Lung (tissue), 12 donors: Measurements from ENCODE around the gene ADAM33. TPM values are rescaled to one million over a fixed set of nuclear protein-coding genes. Genes with fewer than 3 reads are reported as not detected.

Experiments
- ATAC-seq: fragments of 200-7000 bp; cut with Tn5 transposase; one replicate; pipeline ENCODE4 v1.9.1; 2020; ENCODE audit warnings: moderate number of reproducible peaks; ENCODE audit not compliant: insufficient read depth, low FRiP score
- DNase-seq, 3 donors: peaks; one replicate each; pipeline ENCODE4 v3.0.0-alpha.2; 2013 to 2017
- H3K27ac ChIP-seq, 2 donors: one replicate each; pipeline ENCODE4 v1.5.1; 2013; ENCODE audit warnings: mild to moderate bottlenecking in 2 of 2, moderate library complexity in 2 of 2, control low read depth in 1 of 2, inconsistent platforms in 1 of 2, low read depth in 1 of 2, low read length in 1 of 2
- H3K27me3 ChIP-seq, 3 donors: one replicate each; pipeline ENCODE4 v1.5.1; 2013; ENCODE audit warnings: low read length in 2 of 3; ENCODE audit not compliant: control insufficient read depth in 3 of 3, insufficient read depth in 3 of 3
- H3K36me3 ChIP-seq, 4 donors: one replicate each; pipeline ENCODE4 v1.5.1; 2013; ENCODE audit warnings: low read length in 4 of 4, mild to moderate bottlenecking in 1 of 4, moderate library complexity in 1 of 4; ENCODE audit not compliant: control insufficient read depth in 4 of 4, insufficient read depth in 4 of 4
- H3K4me1 ChIP-seq, 5 donors: one replicate each; pipeline ENCODE4 v1.5.1; 2013; ENCODE audit warnings: low read length in 5 of 5, mild to moderate bottlenecking in 2 of 5, moderate library complexity in 1 of 5; ENCODE audit not compliant: control insufficient read depth in 5 of 5, insufficient read depth in 5 of 5
- H3K4me3 ChIP-seq: one replicate; pipeline ENCODE4 v1.5.1; 2013; ENCODE audit warnings: mild to moderate bottlenecking, control low read depth, moderate library complexity
- H3K9ac ChIP-seq, 2 donors: one replicate each; pipeline ENCODE4 v1.5.1; 2013; ENCODE audit warnings: low read length in 2 of 2, control low read depth in 1 of 2; ENCODE audit not compliant: insufficient read depth in 1 of 2
- H3K9me3 ChIP-seq, 4 donors: one replicate each; pipeline ENCODE4 v1.5.1; 2013; ENCODE audit warnings: low read length in 3 of 4, mild to moderate bottlenecking in 1 of 4, moderate library complexity in 1 of 4; ENCODE audit not compliant: control insufficient read depth in 4 of 4, insufficient read depth in 3 of 4
- WGBS, 2 donors: extraction: QIAGEN DNeasy Blood & Tissue Kit; methylation state at CpG; one replicate each; pipeline ENCODE4 v1.1.7; 2013; 5-methylcytosine and 5-hydroxymethylcytosine counted together
- polyA plus RNA-seq, 2 donors: library from polyadenylated mRNA; stranded (reverse); fragments of 200-250 nt; gene quantifications; one replicate each; pipeline ENCODE4 v1.2.1, GENCODE V29; 2013
- total RNA-seq, 2 donors: library from RNA; depleted of rRNA in 1 of 2; stranded (reverse); fragments of >200 nt in 1 of 2; gene quantifications; one replicate each; pipeline ENCODE4 v1.2.1, GENCODE V29; 2014 to 2021
- TF ChIP-seq, protein P1 (sequence below): IDR thresholded peaks from 2 replicates; pipeline ENCODE4 v1.5.1; 2012; ENCODE audit warnings: mild to moderate bottlenecking; ENCODE audit errors: control extremely low read depth, extremely low read depth
- donor health status: control.
- donor health status: control.
- donor health status: Bipolar disorder and iron deficiency.
- donor health status: healthy.
- donor health status: DM: yes; HTN: yes; CAD: no.

Gene ADAM33
- total and polyA plus RNA-seq, 4 donors = 3.2 to 16.4 (median 8.1) TPM

DNA sequence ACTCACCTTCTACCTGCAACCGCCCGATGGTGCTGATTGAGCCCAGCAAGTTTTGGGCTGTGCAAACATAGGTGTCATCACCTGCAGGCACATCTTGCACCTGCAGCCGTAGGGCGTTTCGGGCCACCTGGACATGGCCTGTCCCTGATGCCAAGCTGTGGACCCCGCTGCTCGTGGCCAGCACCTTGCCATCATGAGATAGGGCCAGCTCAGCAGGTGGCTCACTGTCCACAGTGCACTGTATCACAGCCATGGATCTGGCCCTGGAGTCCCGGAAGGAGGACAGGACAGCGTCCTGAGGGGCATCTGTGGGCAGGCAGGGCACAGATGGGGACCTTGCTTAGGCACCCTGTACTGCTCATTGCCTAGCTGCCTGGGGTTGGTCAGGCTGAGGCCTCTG, 10.1 kb upstream of the ADAM33 start:
- H3K9ac ChIP-seq = no peak overlapping the region
- no peaks in the 10 kb centered on the region for H3K36me3 ChIP-seq
- H3K27me3 ChIP-seq = no peaks in the 10 kb centered on the region
- H3K4me3 ChIP-seq = no peak overlapping the region
- TF ChIP-seq, protein P1, sequence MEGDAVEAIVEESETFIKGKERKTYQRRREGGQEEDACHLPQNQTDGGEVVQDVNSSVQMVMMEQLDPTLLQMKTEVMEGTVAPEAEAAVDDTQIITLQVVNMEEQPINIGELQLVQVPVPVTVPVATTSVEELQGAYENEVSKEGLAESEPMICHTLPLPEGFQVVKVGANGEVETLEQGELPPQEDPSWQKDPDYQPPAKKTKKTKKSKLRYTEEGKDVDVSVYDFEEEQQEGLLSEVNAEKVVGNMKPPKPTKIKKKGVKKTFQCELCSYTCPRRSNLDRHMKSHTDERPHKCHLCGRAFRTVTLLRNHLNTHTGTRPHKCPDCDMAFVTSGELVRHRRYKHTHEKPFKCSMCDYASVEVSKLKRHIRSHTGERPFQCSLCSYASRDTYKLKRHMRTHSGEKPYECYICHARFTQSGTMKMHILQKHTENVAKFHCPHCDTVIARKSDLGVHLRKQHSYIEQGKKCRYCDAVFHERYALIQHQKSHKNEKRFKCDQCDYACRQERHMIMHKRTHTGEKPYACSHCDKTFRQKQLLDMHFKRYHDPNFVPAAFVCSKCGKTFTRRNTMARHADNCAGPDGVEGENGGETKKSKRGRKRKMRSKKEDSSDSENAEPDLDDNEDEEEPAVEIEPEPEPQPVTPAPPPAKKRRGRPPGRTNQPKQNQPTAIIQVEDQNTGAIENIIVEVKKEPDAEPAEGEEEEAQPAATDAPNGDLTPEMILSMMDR = no peak
- 87 to 88% methylated on average over 9 of the region's 9 CpGs for WGBS, 2 donors
- ATAC-seq (no peak), DNase-seq (no peak)
- peaks cover 0 to 7% (median 0%) of the 10 kb centered on the region in 5 donors for H3K4me1 ChIP-seq
- no peak overlapping the region for H3K27ac ChIP-seq
- H3K9me3 ChIP-seq = peaks cover 0 to 7% (median 2%) of the 10 kb centered on the region in 4 donors

DNA sequence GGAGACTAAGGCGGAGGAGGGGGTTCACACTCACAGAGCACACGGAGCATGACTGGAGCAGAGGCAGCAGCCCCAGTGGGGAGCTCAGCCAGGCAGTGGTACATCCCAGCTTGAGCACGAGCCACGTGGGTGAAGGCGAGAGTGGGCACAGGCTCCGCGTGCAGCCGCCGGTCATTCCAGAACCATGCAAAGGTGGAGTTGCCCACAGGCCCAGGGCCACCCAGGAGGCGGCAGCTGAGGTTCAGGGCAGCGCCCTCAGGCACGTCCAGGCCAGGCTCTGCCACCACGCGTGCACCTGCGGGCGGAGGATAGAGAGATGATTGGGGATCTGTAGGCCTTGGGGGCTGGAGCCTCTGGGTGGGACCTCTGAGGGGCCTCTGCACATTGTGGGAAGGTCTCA, 9.5 kb upstream of the ADAM33 start:
- WGBS, 2 donors = 91 to 93% methylated on average over 16 of the region's 16 CpGs
- no peak overlapping the region for H3K9ac ChIP-seq
- no peak overlapping the region for H3K27ac ChIP-seq
- TF ChIP-seq, protein P1 = no peak
- ATAC-seq = no peak
- H3K4me1 ChIP-seq = peaks cover 0 to 12% (median 4%) of the 10 kb centered on the region in 5 donors
- no peaks in the 10 kb centered on the region for H3K36me3 ChIP-seq
- H3K27me3 ChIP-seq = no peaks in the 10 kb centered on the region
- no peak for DNase-seq
- H3K9me3 ChIP-seq = peaks cover 0 to 3% (median under 1%) of the 10 kb centered on the region in 4 donors
- H3K4me3 ChIP-seq = no peak overlapping the region

GRCh38 chr20:3690413-3690812, 8.6 kb upstream of the ADAM33 start:
- no peaks in the 10 kb centered on the region for H3K36me3 ChIP-seq
- H3K27ac ChIP-seq = no peak overlapping the region
- H3K9me3 ChIP-seq = peaks cover 0 to 2% (median 0%) of the 10 kb centered on the region in 4 donors
- H3K4me3 ChIP-seq = no peak overlapping the region
- no peaks in the 10 kb centered on the region for H3K27me3 ChIP-seq
- no peak overlapping the region for H3K9ac ChIP-seq
- ATAC-seq (no peak), DNase-seq (no peak)
- 93 to 96% methylated on average over 3 of the region's 3 CpGs for WGBS, 2 donors
- H3K4me1 ChIP-seq = peaks cover 0 to 15% (median 5%) of the 10 kb centered on the region in 5 donors
- TF ChIP-seq, protein P1 = no peak

- Histone ChIP-seq H3K27ac (no peak overlapping the region), H3K36me3 (no peaks in the 10 kb centered on the region), H3K9me3 (peaks cover 0 to 2% (median 0%) of the 10 kb centered on the region in 4 donors), H3K27me3 (no peaks in the 10 kb centered on the region), H3K9ac (no peak overlapping the region), H3K4me1 (peaks cover 0 to 15% (median 5%) of the 10 kb centered on the region in 5 donors), H3K4me3 (no peak overlapping the region)
- TF ChIP-seq, protein P1 = no peak
- ATAC-seq (no peak), DNase-seq (no peak)
- whole genome bisulfite sequencing, 2 donors = 94% methylated on average over 9 to 11 of the region's 11 CpGs
These were observed 8.2 kb upstream of the ADAM33 start for GRCh38 chr20:3689978-3690377.
